WTC11 (cell line): ENCODE data around the gene ADGRA1. TPM values are rescaled to one million over a fixed set of nuclear protein-coding genes. Genes with fewer than 3 reads are reported as not detected.
"Not testable (repeated sequence)": the region's sequence is repeated elsewhere in the genome, so short reads cannot be mapped to it uniquely, and the experiment has no call there.

Source experiments
- ATAC-seq: fragments of 200-7000 bp; cut with Tn5 transposase; 2 replicates; pipeline ENCODE4 v1.10.0; 2021; ENCODE audit warnings: mild to moderate bottlenecking, moderate library complexity
- CTCF ChIA-PET: fragments of 300-600 bp; sonication (Branson Sonifier 250); formaldehyde crosslinking; loops from one replicate; lab custom pipeline; 2021; ENCODE audit warnings: antibody characterized with exemption; lab: Charles Lee
- POLR2A ChIA-PET: fragments of 350-600 bp; sonication (Branson Sonifier 250); formaldehyde crosslinking; loops from one replicate; lab custom pipeline; 2021; ENCODE audit warnings: antibody characterized with exemption; lab: Charles Lee
- DNase-seq: peaks from one replicate; pipeline ENCODE4 v3.0.0; 2021; ENCODE audit warnings: low spot score
- H3K27ac Mint-ChIP-seq: 2 replicates; pipeline ENCODE4 v1.8.0; 2021; ENCODE audit warnings: mixed read lengths
- H3K27me3 Mint-ChIP-seq: 2 replicates; pipeline ENCODE4 v1.8.0; 2021; ENCODE audit warnings: low read depth, mild to moderate bottlenecking, moderate library complexity, mixed read lengths
- H3K36me3 Mint-ChIP-seq: 2 replicates; pipeline ENCODE4 v1.8.0; 2021; ENCODE audit warnings: mixed read lengths
- H3K4me1 Mint-ChIP-seq: 2 replicates; pipeline ENCODE4 v1.8.0; 2022; ENCODE audit warnings: mixed read lengths
- H3K4me3 Mint-ChIP-seq: 2 replicates; pipeline ENCODE4 v1.8.0; 2021; ENCODE audit warnings: mild to moderate bottlenecking, moderate library complexity, mixed read lengths
- H3K9me3 Mint-ChIP-seq: 2 replicates; pipeline ENCODE4 v1.8.0; 2021; ENCODE audit warnings: mixed read lengths
- ATF1 ChIP-seq: sonication (generic); formaldehyde crosslinking; IDR thresholded peaks from 2 replicates; pipeline ENCODE4 v1.8.1; 2023; ENCODE audit warnings: mild to moderate bottlenecking, moderate library complexity, missing genetic modification reagents
- ETV6 ChIP-seq: sonication (generic); formaldehyde crosslinking; IDR thresholded peaks from 2 replicates; pipeline ENCODE4 v1.8.1; 2022; ENCODE audit warnings: mild to moderate bottlenecking, missing genetic modification reagents
- FOXK1 ChIP-seq: sonication (generic); formaldehyde crosslinking; IDR thresholded peaks from 2 replicates; pipeline ENCODE4 v1.8.0; 2022; ENCODE audit warnings: mild to moderate bottlenecking, moderate library complexity, missing genetic modification reagents
- GTF2I ChIP-seq: fragments of 250-450 bp; sonication (Bioruptor Pico); conservative IDR thresholded peaks from 2 replicates; pipeline ENCODE4 v1.4.0; 2021; ENCODE audit warnings: mild to moderate bottlenecking
- NR1H2 ChIP-seq: sonication (generic); formaldehyde crosslinking; IDR thresholded peaks from 2 replicates; pipeline ENCODE4 v1.9.0; 2021; ENCODE audit warnings: mild to moderate bottlenecking, moderate library complexity, missing genetic modification reagents
- OVOL2 ChIP-seq: fragments of 250-450 bp; sonication (Bioruptor Pico); IDR thresholded peaks from 2 replicates; pipeline ENCODE4 v1.9.0; 2021; ENCODE audit warnings: mild to moderate bottlenecking, borderline replicate concordance
- TCF7 ChIP-seq: sonication (generic); formaldehyde crosslinking; IDR thresholded peaks from 2 replicates; pipeline ENCODE4 v1.8.0; 2022; ENCODE audit warnings: mild to moderate bottlenecking, low read depth, missing genetic modification reagents, moderate library complexity
- TEAD4 ChIP-seq: sonication (generic); formaldehyde crosslinking; IDR thresholded peaks from 2 replicates; pipeline ENCODE4 v1.8.0; 2022; ENCODE audit warnings: mild to moderate bottlenecking, missing genetic modification reagents
- ZNF121 ChIP-seq: sonication (generic); formaldehyde crosslinking; IDR thresholded peaks from 2 replicates; pipeline ENCODE4 v1.8.0; 2023; ENCODE audit warnings: missing genetic modification reagents
- ZNF317 ChIP-seq: sonication (generic); formaldehyde crosslinking; IDR thresholded peaks from 2 replicates; pipeline ENCODE4 v1.8.1; 2023; ENCODE audit warnings: low read depth, mild to moderate bottlenecking, moderate library complexity, missing genetic modification reagents, borderline replicate concordance
- ZNF416 ChIP-seq: fragments of 250-450 bp; sonication (Bioruptor Pico); IDR thresholded peaks from 2 replicates; pipeline ENCODE4 v1.9.0; 2021; ENCODE audit warnings: mild to moderate bottlenecking, inconsistent platforms
- ZNF671 ChIP-seq: fragments of 250-450 bp; sonication (Bioruptor Pico); IDR thresholded peaks from 2 replicates; pipeline ENCODE4 v1.8.0; 2021; ENCODE audit warnings: mild to moderate bottlenecking
- total RNA-seq: library from RNA; stranded (reverse); gene quantifications from 3 replicates; pipeline ENCODE4 v1.2.3, GENCODE V29; 2021
- TF ChIP-seq, protein P1 (sequence below): fragments of 250-450 bp; sonication (Bioruptor Pico); IDR thresholded peaks from 2 replicates; pipeline ENCODE4 v1.9.0; 2021; ENCODE audit warnings: mild to moderate bottlenecking
- TF ChIP-seq, protein P2 (sequence below): sonication (generic); formaldehyde crosslinking; IDR thresholded peaks from 2 replicates; pipeline ENCODE4 v1.8.1; 2023; ENCODE audit warnings: mild to moderate bottlenecking, missing genetic modification reagents
- TF ChIP-seq, protein P3 (sequence below): sonication (generic); formaldehyde crosslinking; IDR thresholded peaks from 2 replicates; pipeline ENCODE4 v1.8.0; 2022; ENCODE audit warnings: mild to moderate bottlenecking, missing genetic modification reagents
- TF ChIP-seq, protein P4 (sequence below): sonication (generic); formaldehyde crosslinking; conservative IDR thresholded peaks from 2 replicates; pipeline ENCODE4 v1.8.1; 2022; ENCODE audit warnings: mild to moderate bottlenecking, missing genetic modification reagents
- TF ChIP-seq, protein P5 (sequence below): sonication (generic); formaldehyde crosslinking; IDR thresholded peaks from 2 replicates; pipeline ENCODE4 v1.8.0; 2022; ENCODE audit warnings: mild to moderate bottlenecking, missing genetic modification reagents
- TF ChIP-seq, protein P6 (sequence below): sonication (generic); formaldehyde crosslinking; IDR thresholded peaks from 2 replicates; pipeline ENCODE4 v1.8.1; 2022; ENCODE audit warnings: low read depth, missing genetic modification reagents, borderline replicate concordance
- TF ChIP-seq, protein P7 (sequence below): sonication (generic); formaldehyde crosslinking; IDR thresholded peaks from 2 replicates; pipeline ENCODE4 v1.8.0; 2022; ENCODE audit warnings: mild to moderate bottlenecking, missing genetic modification reagents

Gene ADGRA1
- total RNA-seq, 1 experiment from 2014 or later, result 0.20 TPM

DNA sequence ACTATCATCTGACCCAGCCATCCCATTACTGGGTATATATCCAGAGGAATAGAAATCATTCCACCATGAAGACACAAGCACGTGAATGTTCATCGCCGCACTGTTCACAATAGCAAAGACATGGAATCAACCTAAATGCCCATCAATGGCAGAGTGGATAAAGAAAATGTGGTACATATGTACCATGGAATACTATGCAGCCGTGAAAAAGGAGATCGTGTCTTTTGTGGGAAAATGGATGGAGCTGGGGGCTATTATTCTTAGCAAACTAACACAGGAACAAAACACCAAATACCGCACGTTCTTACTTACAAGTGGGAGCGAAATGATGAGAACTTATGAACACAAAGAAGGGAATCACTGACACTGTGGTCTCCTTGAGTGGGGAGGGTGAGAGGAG, 62.5 kb downstream of the ADGRA1 start:
- ATAC-seq, result no peak
- H3K4me1 Mint-ChIP-seq, result peaks cover 56% of the 10 kb centered on the region
- no peak for TF ChIP-seq FOXK1 (CRISPR knock-in tag)
- 0 out of 2 replicates have a peak, but pooled peaks have one; percentile 9 for TF ChIP-seq GTF2I
- TF ChIP-seq, protein P1, sequence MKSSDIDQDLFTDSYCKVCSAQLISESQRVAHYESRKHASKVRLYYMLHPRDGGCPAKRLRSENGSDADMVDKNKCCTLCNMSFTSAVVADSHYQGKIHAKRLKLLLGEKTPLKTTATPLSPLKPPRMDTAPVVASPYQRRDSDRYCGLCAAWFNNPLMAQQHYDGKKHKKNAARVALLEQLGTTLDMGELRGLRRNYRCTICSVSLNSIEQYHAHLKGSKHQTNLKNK, result no peak
- no peak for TF ChIP-seq TCF7 (CRISPR knock-in tag)
- no peak for TF ChIP-seq ATF1
- ChIA-PET POLR2A (no interaction called here), CTCF (no interaction called here)
- H3K27me3 Mint-ChIP-seq, result peaks cover 11% of the 10 kb centered on the region
- H3K4me3 Mint-ChIP-seq, result no peak overlapping the region
- H3K9me3 Mint-ChIP-seq, result peaks cover 42% of the 10 kb centered on the region
- no peak for DNase-seq
- H3K36me3 Mint-ChIP-seq, result peaks cover 39% of the 10 kb centered on the region
- H3K27ac Mint-ChIP-seq, result peak overlapping the region; percentile 71; the same call in 1 of the 2 replicates

DNA sequence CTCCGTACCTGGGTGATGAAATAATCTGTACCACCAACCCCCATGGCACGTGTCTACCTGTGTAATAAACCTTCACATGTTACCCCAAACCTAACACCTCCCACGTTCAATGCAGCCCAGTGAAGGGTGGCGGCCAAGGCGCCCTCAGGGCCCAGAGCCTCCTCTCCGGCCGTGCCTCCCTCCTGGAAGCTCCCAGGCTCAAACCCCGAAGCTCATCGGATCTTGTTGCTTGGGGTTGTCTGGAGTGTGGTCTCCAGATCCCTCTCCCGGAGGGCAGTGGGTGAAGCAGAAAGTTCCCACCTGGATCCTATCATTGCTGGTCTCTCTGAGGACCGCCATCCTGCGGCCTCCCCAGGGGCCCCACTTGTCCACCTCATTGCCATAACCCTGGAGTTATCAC, 62.9 kb downstream of the ADGRA1 start:
- peaks cover 42% of the 10 kb centered on the region for H3K9me3 Mint-ChIP-seq
- CTCF ChIA-PET, result no interaction called here
- no peak for TF ChIP-seq OVOL2
- TF ChIP-seq, all 79 proteins: peak for 0
- H3K4me3 Mint-ChIP-seq, result no peak overlapping the region
- peak overlapping the region; percentile 98 for H3K27ac Mint-ChIP-seq
- H3K4me1 Mint-ChIP-seq, result peaks cover 53% of the 10 kb centered on the region
- POLR2A ChIA-PET, result no interaction called here
- peaks cover 13% of the 10 kb centered on the region for H3K27me3 Mint-ChIP-seq
- no peak for DNase-seq
- H3K36me3 Mint-ChIP-seq, result peaks cover 39% of the 10 kb centered on the region
- no peak for ATAC-seq

DNA sequence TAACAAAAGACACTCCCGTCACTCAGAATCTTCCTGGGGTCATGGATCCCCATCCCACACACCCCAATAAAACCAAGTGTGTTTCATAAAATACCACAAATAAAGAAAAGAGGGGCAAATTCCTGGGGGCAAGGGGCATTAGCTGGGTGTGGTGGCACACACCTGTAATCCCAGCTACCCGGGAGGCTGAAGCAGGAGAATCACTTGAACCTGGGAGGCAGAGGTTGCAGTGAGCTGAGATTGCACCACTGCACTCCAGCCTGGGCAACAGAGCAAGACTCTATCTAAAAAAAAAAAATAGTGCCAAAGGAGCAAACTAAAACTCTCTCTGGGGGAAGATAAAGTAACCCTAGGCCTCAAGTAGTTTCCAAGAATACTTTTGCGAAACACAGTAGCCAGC, 63.3 kb downstream of the ADGRA1 start:
- peaks cover 51% of the 10 kb centered on the region for H3K4me1 Mint-ChIP-seq
- not testable (repeated sequence) for ATAC-seq
- H3K36me3 Mint-ChIP-seq, result peaks cover 39% of the 10 kb centered on the region
- peak; percentile 95 for TF ChIP-seq ZNF121 (CRISPR knock-in tag)
- peak; percentile 60; the same call in 1 of the 2 replicates for TF ChIP-seq GTF2I
- TF ChIP-seq, all 79 proteins: peak for 2; not testable (repeated sequence) for 77
- H3K27ac Mint-ChIP-seq, result peak overlapping the region; percentile 98
- DNase-seq, POLR2A ChIA-PET: not testable (repeated sequence)
- CTCF ChIA-PET, result interaction anchor here (0.9 kb wide), 1 partner anchor 64 kb away, joined by 3 read pairs; no protein-coding TSS in a partner anchor
- peaks cover 42% of the 10 kb centered on the region for H3K9me3 Mint-ChIP-seq
- peaks cover 13% of the 10 kb centered on the region for H3K27me3 Mint-ChIP-seq
- peak overlapping the region; percentile 35 for H3K4me3 Mint-ChIP-seq

DNA sequence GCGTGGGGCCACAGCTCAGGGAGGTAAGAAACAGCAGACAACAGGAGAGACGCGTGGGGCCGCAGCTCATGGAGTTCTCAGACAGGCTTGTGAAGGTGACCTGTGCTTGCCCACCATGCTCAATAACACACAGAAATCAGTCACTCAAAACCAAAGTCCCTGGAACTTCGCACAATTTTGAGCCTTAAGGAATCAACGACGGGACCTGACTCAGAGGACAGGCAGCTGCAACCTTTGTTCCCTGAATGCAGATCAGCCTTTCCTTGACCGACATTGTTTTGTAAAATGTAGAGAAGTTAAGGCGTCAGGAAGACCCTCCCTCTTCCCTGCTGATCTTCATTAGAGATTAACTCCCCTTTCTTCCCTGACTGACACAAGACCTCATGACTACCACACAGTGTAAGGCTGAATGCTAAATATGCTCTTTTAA, 63.8 kb downstream of the ADGRA1 start:
- Mint-ChIP-seq H3K27me3 (peaks cover 13% of the 10 kb centered on the region), H3K4me1 (peaks cover 46% of the 10 kb centered on the region), H3K9me3 (peaks cover 42% of the 10 kb centered on the region), H3K27ac (peak overlapping the region; percentile 98), H3K4me3 (peak overlapping the region; percentile 35), H3K36me3 (peaks cover 39% of the 10 kb centered on the region)
- ATAC-seq (peak; percentile 98), DNase-seq (peak; percentile 29)
- CTCF ChIA-PET, result interaction anchor here (0.9 to 1.8 kb wide), 2 partner anchors 8 to 64 kb away, joined by 3 to 7 read pairs; no protein-coding TSS in a partner anchor
- TF ChIP-seq, protein P2, sequence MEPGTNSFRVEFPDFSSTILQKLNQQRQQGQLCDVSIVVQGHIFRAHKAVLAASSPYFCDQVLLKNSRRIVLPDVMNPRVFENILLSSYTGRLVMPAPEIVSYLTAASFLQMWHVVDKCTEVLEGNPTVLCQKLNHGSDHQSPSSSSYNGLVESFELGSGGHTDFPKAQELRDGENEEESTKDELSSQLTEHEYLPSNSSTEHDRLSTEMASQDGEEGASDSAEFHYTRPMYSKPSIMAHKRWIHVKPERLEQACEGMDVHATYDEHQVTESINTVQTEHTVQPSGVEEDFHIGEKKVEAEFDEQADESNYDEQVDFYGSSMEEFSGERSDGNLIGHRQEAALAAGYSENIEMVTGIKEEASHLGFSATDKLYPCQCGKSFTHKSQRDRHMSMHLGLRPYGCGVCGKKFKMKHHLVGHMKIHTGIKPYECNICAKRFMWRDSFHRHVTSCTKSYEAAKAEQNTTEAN (CRISPR knock-in tag), result no peak
- TF ChIP-seq, protein P3, sequence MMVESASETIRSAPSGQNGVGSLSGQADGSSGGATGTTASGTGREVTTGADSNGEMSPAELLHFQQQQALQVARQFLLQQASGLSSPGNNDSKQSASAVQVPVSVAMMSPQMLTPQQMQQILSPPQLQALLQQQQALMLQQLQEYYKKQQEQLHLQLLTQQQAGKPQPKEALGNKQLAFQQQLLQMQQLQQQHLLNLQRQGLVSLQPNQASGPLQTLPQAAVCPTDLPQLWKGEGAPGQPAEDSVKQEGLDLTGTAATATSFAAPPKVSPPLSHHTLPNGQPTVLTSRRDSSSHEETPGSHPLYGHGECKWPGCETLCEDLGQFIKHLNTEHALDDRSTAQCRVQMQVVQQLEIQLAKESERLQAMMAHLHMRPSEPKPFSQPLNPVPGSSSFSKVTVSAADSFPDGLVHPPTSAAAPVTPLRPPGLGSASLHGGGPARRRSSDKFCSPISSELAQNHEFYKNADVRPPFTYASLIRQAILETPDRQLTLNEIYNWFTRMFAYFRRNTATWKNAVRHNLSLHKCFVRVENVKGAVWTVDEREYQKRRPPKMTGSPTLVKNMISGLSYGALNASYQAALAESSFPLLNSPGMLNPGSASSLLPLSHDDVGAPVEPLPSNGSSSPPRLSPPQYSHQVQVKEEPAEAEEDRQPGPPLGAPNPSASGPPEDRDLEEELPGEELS (CRISPR knock-in tag), result peak; percentile 20; the same call in 1 of the 2 replicates
- TF ChIP-seq ZNF317 (CRISPR knock-in tag) (no peak), NR1H2 (CRISPR knock-in tag) (no peak), TCF7 (CRISPR knock-in tag) (no peak), ETV6 (CRISPR knock-in tag) (peak; percentile 37; the same call in 1 of the 2 replicates)
- POLR2A ChIA-PET, result no interaction called here

DNA sequence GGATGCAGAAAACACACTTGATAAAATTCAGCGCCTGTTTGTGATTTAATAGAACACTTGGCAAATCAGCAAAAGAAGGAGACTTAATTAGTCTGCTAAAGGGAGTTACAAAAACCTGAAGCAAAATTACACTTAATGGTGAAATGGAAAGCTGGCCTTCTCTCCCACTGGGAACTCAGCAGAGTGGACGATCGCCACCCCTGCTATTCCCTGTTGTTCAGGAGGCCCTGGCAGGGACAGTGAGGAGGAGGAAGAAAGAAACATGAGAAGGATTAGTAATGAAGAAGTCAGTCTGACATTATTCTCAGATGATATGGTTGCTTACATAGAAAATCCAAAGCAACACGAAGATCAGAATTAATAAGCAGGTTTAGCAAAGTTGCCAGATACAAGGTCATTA, 66.7 kb downstream of the ADGRA1 start:
- Mint-ChIP-seq H3K27me3 (peaks cover 8% of the 10 kb centered on the region), H3K36me3 (peaks cover 10% of the 10 kb centered on the region), H3K4me1 (peaks cover 43% of the 10 kb centered on the region), H3K27ac (no peak overlapping the region), H3K9me3 (peaks cover 14% of the 10 kb centered on the region), H3K4me3 (no peak overlapping the region)
- CTCF ChIA-PET, result no interaction called here
- ATAC-seq, result no peak
- POLR2A ChIA-PET, result no interaction called here
- DNase-seq, result no peak
- TF ChIP-seq, protein P4, sequence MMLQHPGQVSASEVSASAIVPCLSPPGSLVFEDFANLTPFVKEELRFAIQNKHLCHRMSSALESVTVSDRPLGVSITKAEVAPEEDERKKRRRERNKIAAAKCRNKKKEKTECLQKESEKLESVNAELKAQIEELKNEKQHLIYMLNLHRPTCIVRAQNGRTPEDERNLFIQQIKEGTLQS (CRISPR knock-in tag), result no peak
- TF ChIP-seq ZNF416 (CRISPR knock-in tag) (no peak), ZNF671 (CRISPR knock-in tag) (no peak), TEAD4 (CRISPR knock-in tag) (no peak), OVOL2 (no peak)
- TF ChIP-seq, protein P5, sequence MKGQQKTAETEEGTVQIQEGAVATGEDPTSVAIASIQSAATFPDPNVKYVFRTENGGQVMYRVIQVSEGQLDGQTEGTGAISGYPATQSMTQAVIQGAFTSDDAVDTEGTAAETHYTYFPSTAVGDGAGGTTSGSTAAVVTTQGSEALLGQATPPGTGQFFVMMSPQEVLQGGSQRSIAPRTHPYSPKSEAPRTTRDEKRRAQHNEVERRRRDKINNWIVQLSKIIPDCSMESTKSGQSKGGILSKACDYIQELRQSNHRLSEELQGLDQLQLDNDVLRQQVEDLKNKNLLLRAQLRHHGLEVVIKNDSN (CRISPR knock-in tag), result no peak
- TF ChIP-seq, protein P6, sequence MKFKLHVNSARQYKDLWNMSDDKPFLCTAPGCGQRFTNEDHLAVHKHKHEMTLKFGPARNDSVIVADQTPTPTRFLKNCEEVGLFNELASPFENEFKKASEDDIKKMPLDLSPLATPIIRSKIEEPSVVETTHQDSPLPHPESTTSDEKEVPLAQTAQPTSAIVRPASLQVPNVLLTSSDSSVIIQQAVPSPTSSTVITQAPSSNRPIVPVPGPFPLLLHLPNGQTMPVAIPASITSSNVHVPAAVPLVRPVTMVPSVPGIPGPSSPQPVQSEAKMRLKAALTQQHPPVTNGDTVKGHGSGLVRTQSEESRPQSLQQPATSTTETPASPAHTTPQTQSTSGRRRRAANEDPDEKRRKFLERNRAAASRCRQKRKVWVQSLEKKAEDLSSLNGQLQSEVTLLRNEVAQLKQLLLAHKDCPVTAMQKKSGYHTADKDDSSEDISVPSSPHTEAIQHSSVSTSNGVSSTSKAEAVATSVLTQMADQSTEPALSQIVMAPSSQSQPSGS (CRISPR knock-in tag), result no peak
- TF ChIP-seq, protein P7, sequence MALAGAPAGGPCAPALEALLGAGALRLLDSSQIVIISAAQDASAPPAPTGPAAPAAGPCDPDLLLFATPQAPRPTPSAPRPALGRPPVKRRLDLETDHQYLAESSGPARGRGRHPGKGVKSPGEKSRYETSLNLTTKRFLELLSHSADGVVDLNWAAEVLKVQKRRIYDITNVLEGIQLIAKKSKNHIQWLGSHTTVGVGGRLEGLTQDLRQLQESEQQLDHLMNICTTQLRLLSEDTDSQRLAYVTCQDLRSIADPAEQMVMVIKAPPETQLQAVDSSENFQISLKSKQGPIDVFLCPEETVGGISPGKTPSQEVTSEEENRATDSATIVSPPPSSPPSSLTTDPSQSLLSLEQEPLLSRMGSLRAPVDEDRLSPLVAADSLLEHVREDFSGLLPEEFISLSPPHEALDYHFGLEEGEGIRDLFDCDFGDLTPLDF, result no peak
